22Rv1 (cell line): ENCODE data around the gene PTCD1.

Experiments used
- CTCF ChIP-seq: fragments of 450-650 bp; IDR thresholded peaks from 2 replicates; pipeline ENCODE4 v1.5.1; 2017; ENCODE audit warnings: mild to moderate bottlenecking
- ZFX ChIP-seq: fragments of 450-650 bp; IDR thresholded peaks from 2 replicates; pipeline ENCODE4 v1.6.1; 2017; ENCODE audit warnings: antibody characterized with exemption, borderline replicate concordance

- TF ChIP-seq CTCF (no peak), ZFX (no peak)
Observed at GRCh38 chr7:99422625-99423024, 16.0 kb downstream of the PTCD1 start.
